ENCODE results near the gene DMBX1.

DMBX1 gene

DNA sequence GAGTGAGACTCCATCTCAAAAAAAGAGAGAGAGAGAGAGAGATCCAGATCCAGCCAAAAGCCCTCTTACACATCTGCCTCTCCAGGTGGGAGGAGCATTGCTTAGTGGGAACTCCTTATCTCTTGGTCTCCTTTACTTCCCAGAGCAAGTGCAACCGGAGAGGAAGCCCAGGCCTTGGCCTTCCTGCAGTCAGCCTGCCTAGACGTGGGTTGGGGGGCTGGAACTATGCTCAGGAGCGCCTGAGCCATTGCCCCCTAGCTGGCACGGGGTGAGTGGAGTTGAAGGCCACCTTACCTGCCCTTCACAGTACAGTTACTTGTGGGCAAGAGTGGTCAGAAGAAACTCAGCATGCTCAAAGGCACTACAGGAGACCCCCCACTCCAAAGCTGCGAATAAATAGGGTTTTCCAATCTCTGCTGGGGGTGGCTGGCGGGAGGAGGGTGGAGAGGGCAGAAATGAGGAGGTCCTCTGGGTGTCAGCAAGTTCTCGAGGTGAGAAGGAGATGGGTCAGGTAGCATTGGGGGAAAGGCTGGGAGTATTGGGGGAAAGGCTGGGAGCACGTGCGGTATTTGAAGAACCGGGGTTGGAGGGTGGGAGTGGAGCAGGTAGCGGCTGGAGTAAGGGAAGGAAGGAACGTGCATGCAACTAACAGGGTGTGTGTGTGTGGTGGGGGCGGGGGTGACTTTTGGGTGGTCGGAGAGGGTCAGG, 4.7 kb upstream of the DMBX1 start:
- DNase-seq, result no peak

DNA sequence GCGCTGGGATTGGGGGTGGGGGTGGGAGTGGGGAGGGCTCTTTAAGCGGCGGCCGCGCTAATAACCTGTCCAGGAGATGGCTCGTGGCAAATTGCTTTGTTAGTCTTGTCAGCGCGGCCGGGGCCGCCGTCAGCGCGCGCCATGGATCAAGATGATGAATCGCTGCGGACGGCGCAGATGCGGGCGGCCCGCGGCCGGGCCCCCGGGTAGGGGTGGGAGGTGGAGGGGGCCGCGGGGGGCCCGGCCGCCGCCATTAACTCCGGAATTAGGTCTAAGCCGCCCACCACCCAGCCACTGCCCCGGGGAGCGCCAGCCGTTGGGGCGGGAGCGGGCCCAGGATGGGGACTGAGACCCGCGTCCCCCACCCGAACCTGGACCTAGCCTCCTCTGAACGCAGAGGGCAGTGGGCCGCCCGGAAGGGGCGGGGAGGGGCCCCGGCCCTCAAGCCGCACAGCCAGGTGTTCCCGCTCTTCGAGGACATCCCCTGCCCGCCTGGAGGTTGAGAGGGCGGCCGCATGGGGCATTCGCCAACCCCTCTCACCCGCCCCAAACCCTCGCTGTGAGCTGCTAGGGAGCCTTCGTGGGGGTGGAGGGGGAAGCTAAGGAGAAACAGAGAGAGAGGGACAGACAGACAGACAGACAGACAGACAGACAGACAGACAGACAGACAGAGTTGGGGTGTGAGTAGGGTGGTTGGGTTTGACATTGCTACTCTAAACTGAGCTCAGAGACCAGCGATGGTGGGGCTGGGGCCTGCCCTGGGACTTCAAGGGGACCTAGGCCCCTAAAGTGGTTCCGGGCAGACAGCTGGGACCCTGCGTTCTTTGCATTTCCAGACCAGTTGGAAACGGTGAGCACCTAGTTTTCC, 3.8 kb upstream of the DMBX1 start:
- DNase-seq, result no peak

DNA sequence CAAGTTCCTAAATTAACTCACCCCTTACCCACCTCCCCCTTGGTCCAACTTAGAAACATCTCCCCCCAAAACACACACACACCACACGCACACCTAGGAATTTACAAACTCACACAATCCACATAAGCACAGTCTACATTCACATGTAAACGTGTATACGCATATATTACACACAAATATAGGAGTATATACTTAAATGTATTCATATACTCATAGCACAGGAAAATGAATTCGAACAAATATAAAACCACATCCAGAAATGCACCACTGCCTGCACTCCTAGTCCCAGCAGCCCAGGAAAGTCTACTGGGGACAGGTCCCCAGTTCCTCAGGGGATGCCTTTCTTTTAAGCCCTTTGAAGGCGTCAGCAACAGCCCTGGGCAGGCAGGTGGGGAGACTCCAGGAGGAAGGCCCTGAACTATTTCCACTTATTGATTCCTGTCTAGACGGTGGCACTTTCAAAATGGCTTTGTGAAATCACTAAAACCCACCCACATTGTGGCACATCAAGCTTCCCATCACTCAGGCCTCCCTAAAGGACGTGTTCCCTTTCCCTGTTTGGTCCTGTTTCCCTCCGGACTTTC, 3.1 kb upstream of the DMBX1 start:
- no peak for DNase-seq

DNA sequence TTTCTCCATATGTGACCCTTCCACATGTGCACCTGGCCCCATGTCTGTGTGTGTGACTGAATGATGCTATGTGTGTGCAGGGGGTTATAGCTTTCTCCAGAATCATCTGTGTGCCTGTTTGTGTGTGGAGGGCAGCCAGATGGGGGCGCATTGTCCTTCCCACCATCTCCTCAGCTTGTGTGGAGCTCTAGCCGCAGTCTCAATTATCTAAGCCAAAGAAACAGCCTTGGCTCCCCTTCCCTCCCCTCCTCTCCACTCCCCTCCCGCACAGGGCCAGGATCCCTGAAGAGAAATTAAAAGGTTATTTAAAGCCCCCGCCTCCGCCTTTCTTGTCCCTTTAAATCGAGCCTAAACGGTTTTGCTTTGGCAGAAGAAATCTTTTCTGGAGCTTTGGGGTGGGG, 1.8 kb upstream of the DMBX1 start:
- no peak for DNase-seq

DNA sequence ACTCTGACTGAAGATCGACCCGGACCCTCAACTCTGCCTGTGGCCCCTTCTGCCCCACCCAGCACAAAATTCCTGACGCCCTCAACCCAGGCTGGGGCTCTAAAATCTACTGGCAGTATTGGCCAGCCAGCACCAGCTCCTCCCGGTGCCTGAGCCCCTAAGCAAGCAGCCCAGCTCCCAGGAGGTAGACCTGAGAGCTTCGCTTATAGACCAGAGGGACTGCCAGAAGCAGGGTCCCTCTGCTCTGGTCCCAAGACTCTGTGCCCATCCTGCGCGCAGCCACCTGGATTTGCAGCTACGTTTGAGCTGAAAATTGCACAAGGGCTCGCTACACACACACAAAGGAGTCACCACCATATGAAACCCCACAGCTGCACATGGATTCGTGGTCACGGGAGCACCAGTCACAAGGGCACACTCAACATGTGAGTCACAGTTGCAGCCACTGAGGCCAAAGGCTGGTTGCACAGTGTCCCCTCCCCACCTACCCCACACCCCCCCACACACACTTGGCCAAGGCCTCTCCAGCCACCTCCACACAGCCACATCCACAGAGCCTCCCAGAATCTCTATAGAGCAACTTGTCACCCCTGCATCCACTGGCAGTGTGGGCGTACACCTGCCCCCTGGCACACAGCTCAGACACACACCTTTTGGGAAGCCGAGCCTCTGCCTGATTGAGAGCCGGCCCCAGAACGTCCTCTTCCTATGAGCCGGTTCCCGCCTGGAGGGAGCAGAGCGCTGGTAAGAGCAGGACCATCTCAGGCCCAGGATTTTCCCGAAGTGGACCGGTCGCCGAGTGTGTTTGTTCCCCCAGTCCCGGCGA, 1.1 kb upstream of the DMBX1 start:
- DNase-seq, result no peak

DNA sequence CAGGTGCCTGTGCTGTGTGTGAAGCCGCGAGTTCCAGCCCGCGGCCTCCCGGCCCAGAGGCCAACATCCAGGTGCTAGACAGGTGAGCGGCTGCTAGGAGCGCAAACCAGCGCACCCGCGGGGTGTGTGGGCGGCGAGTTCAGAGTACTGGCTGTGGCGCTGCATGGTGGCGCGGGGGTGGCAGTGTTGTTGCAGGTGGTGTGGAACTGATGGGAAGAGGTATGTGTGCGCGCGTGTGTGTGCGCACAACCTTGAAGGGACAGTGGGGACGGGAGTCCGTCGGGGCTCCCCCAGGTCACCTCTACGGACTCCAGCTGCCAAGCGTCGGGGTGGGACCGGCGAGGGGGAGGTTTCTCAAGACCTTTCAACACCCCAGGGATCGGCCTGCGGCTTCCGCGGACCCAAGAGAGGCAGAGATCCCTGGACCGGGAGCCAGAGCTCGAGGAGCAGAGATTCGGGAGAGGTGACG, 433 bp upstream of the DMBX1 start:
- no peak for DNase-seq

DNA sequence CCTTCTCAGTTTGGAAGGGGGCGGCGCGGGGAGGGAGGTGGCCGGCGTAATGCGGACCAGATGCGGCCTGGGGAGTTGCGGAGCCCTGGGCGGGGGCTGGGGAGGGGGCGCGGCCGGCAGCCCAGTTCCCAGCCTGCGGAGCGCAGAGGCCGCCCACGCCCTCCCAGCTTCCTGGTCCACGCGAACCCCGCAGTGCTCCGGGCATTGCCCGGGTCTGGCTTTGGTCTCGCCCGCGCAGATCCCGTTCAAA, 695 bp downstream of the DMBX1 start:
- DNase-seq, result no peak

DNA sequence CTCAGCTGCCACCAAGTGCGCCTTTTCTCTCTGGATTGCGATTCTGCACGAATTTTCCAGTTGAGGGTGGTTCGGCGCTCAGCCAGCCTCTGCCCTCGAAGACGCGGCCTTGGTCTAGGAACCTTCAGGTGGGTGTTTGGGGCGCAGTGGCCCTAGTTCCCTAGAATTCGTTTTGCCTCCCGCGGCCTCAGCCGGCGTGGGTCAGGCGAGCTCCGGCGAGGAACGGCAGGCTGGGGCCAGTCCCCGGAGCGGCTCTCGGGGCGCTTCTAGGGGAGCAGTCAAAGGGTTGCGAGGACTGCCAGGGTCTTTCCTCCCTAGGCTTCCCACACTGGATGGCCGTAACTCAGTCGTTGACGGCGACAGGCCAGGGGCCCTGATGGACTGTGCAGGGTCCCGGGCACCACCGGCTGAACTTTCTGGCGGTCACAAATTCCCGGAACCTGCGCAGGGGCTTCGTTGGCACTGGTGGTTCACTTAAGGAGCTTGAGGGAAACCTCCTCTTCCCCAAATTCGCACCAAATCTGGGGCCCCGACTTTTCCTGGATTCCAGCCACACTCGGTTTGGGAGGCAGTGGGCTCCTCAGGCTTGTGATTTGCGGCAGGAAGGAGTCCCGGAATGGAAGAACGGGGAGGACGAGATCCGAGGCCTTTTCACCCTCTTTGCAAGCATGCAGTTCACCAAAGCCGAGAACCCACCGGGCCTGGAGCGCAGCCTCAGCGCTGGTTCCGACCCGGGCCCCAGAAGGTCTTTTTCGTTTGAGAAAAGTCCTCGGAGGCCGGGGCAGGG, 1.2 kb downstream of the DMBX1 start:
- DNase-seq, result no peak

DNA sequence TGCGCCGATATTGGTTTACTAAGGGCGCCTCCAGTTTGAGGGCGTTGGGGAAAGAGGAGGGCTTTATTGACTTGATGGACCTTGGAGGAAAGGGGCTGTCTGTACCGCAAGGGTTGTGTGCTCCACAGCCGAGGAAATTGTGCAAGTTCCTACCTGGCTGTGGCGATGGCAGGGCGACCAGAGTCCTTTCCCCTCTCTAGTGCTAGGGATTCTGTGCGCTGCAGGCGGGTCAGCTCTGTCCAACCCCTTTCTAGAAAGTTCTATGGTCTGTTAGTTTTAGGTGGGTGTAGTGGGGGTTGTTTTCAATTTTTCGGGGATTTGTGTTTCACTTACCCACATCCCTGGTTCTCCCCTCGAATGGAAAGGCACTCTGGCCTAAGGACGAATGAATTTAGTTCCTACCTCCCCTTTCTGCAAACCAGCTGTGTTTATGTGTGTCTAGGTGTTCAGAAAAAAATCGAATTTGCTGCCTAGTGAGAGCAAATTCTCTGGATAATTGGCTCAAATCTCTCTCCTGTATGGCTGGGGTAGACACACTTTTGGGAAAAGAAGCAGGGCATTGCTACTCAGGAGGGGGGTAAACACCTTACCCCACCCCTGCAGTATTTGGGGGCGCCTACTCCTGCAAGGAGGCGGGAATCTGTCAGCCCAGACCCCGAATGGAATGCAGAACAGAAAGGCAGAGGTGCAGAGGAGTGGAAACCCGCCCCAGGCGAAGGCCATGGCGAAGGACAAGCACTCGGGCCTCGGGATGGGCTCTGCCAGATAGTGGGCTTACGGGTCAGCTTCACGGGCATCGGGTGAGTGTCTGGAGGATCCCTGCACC, 2.0 kb downstream of the DMBX1 start:
- DNase-seq, result no peak

DNA sequence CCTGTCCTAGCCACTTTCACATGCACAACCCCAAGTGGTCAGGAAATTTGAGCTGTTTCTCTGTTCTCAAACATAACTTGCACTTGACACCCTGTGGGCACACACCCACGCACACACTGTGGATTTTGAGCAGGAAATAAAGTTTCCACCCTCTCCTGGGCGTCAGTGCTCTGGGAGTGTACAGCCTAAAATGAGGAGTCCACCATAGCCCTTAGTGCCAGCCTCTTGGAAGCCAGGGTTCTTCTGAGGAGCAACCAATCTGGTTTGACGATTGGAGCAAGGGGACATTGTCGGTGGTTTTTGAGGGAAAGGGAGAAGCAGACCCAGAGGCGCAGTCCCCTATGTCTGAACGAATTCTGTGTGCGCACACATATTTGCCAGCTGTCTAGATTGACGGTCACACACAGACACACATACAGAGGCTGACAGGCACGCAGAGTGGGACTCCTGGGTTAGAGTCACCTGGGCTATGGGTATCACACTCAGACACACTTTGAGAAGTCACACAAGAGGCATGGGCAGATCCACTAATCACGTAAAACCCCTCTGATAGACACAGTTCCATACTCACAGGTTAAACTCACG, 2.7 kb downstream of the DMBX1 start:
- no peak for DNase-seq

DNA sequence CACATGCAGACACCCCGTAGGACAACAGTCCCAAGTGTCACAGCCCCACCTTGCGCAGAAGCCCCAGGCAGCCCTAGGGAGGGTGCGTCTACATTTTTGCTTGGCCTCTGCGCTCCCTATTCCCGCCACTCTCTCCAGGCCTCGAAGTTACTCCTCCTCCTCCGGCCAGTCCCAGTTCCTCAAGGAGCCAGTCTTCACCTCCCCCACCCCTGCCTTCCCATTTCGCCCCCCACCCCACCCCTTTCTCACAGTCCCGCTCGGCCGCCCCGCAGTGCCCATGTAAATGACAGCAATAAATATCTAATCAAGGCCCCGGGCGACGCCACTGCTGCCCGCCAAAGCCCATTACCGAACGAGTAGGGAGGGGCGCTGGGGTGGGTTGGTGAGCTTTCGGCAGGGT, 3.2 kb downstream of the DMBX1 start:
- DNase-seq, result no peak

DNA sequence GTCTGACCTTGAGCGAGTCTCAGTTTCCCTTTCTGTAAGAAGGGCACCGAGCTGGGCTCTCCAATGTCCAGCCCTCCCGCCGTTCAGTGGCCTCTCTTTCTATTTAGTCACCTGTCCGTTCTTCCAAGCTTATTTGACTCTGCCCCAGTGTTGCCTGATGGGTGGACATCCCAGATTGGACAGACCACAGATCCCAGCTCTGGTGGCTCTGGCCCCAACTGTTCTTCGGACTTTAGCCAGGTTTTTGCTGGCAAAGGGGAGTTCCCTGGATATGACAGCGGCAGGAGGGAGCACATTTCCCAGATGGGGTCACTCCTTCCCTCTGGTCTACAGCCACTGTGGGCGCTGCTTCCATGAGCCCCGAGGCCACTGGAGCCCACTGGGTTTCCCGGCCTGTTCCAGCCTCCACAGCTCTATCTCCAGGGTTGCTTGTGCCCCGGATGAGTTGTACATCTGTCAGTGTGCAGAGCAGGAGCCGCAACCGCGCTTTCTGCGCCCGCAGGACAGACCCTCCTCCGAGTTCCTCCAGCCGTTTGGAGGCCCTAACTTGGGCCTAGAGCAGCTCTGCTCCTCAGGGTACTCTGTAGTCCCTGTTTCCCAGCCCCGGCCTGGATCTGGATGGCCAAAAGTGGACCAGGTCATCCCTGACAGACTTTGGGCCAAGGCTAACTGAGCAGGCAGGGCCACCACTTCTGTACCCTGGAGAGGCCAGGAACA, 3.8 kb downstream of the DMBX1 start:
- no peak for DNase-seq

DNA sequence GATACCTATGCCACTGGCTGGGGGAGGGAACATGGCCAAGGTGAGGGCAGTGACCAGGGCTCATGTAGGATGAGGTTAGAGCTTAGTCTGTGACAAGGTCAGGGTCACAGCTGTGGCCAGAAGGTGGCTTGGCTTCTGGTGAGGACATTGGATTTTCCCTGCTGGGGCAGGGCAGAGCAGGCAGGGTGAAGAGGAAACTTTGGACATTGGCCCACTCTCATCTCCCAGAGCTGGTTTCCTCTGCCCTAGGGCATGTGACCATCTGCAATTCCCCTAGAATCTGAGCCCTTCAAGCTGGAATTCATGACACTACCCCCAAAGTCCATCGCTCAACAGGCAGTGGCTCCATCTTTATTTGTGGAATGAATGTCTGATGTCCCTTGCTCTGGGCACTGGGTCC, 5.3 kb downstream of the DMBX1 start:
- DNase-seq, result no peak

DNA sequence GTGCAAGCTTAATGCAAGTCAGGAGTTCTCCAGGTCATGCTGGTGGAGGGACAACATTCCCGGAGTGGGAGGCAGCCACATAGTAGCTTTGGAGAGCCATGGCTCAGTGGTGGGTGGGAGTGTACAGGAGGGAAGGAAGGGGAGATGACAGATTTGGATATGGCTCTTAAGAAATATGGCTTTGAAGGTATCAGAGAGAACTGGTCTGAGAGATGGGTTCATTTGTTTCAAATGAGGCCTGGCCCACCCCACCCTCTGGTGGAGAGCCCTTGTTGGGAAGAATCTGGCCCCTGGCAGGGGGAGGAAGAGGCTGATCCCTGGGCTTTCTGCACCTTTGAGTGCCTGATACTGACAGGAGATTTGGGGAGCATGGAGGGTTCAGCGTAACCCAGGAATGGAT, 6.1 kb downstream of the DMBX1 start:
- DNase-seq, result no peak

DNA sequence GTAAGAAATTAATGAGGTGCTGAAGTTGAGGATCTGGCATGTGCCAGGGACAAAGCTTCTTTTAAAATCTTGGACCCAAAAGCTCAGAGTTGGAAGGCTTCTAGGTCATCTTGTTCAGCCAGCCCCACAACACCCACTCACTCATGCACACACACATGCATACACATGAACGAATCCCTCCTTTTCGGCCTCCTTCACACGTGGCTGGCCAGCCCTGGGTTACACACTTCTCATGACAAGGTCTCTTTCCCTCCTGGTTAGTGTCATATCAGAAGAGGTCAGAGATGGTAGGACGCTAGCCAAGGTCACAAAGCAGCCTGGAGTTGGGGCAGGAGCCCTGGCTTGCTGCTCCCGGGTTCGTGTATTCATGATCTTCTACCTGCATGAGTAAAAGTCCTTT, 6.9 kb downstream of the DMBX1 start:
- no peak for DNase-seq

DNA sequence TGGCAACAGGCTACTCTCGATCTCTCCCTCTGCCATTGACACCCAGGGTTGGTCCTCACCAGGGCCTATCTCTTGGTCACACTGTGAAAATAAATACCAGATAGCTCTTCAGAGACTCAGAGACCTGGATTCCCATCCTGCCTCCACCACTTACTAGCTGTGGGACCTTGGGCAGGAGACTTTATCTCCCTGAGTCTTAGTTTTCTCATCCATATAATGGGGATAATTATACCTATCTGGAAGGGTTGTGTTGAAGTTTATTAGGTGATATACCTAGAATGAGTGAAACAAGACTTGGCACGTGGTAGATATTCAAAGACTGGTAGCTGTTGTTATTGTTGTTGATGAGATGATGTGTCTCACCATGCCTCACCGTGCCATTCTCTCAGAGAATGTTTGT, 7.4 kb downstream of the DMBX1 start:
- DNase-seq, result no peak

DNA sequence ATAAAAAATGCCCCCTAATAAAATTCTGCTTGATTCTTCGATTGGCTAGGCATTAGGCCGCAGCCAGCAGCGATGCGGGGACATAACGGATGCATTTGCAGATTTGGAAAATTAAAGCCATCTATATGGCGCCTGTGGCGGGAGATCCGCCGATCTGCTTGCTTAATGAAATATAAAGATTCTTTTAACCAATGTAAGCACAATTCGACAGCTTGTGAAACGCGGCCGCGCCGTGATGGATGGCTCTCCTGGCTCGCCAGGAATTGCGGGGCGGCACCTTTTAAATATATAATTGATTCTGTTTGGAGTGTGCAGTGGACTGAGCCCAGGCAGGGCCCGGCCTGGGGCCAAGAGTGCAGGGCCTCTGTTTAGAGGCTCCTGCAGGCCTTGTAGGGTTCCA, 8.0 kb downstream of the DMBX1 start:
- no peak for DNase-seq

DNA sequence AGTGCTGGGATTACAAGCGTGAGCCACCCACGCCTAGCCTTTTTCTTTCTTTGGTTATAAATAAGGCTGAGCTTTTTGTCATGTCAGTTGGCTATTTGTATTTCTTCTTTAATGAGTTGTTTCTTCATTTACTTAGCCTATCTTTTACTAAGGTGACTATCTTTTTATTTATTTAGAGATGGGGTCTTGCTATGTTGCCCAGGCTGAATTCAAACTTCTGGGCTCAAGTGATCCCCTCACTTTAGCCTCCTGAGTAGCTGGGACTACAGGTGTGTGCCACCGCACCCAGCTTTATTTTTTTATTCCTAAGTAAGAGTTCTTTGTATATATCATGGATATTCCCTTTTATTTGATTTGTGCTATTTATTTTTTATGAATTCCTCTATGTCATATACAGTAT, 11.9 kb downstream of the DMBX1 start:
- no peak for DNase-seq

DNA sequence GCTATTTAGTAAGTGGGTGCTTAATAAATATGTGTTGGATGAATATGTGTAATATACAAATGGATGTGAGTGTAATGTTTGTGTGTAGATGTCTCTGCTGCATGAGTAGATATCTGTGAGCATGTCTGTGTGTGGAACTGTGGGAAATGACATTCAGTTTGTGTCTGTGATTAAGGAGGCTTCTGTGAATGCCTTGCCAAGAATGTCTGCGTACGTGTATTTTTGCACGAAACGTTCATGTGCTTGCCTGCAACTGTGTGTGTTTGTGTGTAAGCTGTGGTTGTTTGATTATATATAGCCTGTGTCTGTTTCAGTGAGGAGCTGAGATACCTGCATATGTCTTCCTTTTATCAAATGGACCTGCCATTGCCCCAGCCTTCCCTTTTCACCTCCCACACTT, 13.8 kb downstream of the DMBX1 start:
- DNase-seq, result no peak

DNA sequence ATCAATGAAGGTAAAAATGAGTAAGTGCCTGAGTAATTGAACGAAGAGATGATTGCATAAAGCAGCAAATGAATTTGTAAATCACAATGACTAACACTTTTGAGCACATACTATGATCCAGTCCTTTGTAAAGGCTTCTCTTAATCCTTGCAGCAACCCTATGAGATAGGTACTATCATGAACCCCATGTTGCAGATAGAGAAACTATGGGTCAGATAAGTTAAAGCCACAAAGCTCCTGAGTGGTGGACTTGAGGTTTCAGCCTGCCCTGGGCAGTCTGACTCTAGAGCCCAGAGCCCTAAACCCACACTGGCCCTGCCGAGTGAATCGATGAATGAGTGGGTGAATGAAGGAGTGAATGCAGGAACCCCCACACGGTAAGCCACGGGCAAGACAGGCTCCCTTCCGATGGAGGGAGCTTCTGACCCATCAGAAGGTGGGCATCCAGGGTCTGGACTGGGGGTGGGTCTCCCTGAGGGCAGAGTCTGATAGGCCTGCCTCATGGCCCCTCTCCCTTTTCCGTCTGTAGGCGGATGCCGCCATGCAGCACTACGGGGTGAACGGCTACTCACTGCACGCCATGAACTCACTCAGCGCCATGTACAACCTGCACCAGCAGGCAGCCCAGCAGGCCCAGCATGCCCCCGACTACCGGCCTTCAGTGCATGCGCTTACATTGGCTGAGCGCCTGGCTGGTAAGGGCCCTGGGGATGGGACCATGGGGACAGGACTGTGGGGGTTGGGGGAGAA, 17.0 kb downstream of the DMBX1 start:
- DNase-seq, result no peak
